HUES6 (cell line): Measurements from ENCODE around the gene SMURF1.

ENCODE experiments used
- H3K27ac ChIP-seq: 2 replicates; pipeline ENCODE4 v1.7.0; 2013; ENCODE audit warnings: low read depth, mild to moderate bottlenecking, low read length, inconsistent platforms
- H3K27me3 ChIP-seq: 2 replicates; pipeline ENCODE4 v1.6.1; 2013; ENCODE audit warnings: low read length; ENCODE audit not compliant: control insufficient read depth, insufficient read depth
- H3K36me3 ChIP-seq: 2 replicates; pipeline ENCODE4 v1.6.1; 2013; ENCODE audit warnings: low read length; ENCODE audit not compliant: control insufficient read depth, insufficient read depth
- H3K4me1 ChIP-seq: 2 replicates; pipeline ENCODE4 v1.6.1; 2013; ENCODE audit warnings: low read length; ENCODE audit not compliant: control insufficient read depth, insufficient read depth
- H3K4me3 ChIP-seq: 2 replicates; pipeline ENCODE4 v1.5.1; 2013; ENCODE audit warnings: low read depth, low read length
- H3K9ac ChIP-seq: one replicate; pipeline ENCODE4 v1.6.1; 2013; ENCODE audit warnings: mild to moderate bottlenecking, low read length
- H3K9me3 ChIP-seq: 2 replicates; pipeline ENCODE4 v1.6.1; 2013; ENCODE audit warnings: low read depth, low read length; ENCODE audit not compliant: control insufficient read depth, insufficient read depth

SMURF1 gene

GRCh38 chr7:99002148-99002826 is 141.6 kb downstream of the SMURF1 start:
- H3K4me3 ChIP-seq: no peak overlapping the region
- peaks cover 90% of the 10 kb centered on the region for H3K36me3 ChIP-seq
- H3K9ac ChIP-seq: no peak overlapping the region
- no peaks in the 10 kb centered on the region for H3K4me1 ChIP-seq
- no peak overlapping the region for H3K27ac ChIP-seq
- H3K9me3 ChIP-seq: no peaks in the 10 kb centered on the region
- H3K27me3 ChIP-seq: no peaks in the 10 kb centered on the region

DNA sequence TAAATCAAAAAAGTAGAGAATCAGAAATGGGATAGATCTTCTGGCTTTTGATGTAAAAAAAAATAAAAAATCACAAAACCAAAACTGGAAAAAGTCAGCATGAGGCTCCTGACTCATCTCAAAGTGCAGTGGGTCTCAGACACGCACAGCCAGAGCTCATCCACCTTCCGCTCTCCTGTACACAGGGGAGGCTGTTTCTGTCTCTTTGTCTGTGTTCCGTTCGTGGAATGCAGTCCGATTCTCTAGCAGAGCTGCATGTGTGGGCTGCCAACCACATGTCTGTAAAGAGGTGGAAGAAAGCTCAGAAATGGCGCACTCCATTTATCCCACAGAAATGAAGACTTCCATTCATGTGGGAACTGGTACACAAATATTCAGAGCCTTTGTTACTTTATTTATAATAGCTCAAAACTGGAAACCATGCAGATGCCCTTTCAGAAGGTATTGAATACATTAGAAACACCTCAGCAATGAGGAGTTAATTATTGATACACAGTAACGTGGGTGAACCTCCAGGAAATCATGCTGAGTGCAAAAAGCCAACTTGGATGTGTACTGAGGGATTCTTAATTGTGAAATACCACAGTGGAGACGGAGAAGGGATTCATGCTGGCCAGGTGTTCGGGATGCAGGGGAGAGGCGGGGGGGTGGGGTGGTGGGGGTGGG is 142.3 kb downstream of the SMURF1 start:
- Histone ChIP-seq H3K9ac (no peak overlapping the region), H3K4me3 (no peak overlapping the region), H3K9me3 (no peaks in the 10 kb centered on the region), H3K4me1 (no peaks in the 10 kb centered on the region), H3K36me3 (peaks cover 88% of the 10 kb centered on the region), H3K27ac (no peak overlapping the region), H3K27me3 (no peaks in the 10 kb centered on the region)

GRCh38 chr7:99000904-99001465 is 142.9 kb downstream of the SMURF1 start:
- H3K4me3 ChIP-seq: no peak overlapping the region
- no peak overlapping the region for H3K9ac ChIP-seq
- no peaks in the 10 kb centered on the region for H3K9me3 ChIP-seq
- no peaks in the 10 kb centered on the region for H3K4me1 ChIP-seq
- H3K27me3 ChIP-seq: no peaks in the 10 kb centered on the region
- H3K36me3 ChIP-seq: peaks cover 88% of the 10 kb centered on the region
- H3K27ac ChIP-seq: no peak overlapping the region

DNA sequence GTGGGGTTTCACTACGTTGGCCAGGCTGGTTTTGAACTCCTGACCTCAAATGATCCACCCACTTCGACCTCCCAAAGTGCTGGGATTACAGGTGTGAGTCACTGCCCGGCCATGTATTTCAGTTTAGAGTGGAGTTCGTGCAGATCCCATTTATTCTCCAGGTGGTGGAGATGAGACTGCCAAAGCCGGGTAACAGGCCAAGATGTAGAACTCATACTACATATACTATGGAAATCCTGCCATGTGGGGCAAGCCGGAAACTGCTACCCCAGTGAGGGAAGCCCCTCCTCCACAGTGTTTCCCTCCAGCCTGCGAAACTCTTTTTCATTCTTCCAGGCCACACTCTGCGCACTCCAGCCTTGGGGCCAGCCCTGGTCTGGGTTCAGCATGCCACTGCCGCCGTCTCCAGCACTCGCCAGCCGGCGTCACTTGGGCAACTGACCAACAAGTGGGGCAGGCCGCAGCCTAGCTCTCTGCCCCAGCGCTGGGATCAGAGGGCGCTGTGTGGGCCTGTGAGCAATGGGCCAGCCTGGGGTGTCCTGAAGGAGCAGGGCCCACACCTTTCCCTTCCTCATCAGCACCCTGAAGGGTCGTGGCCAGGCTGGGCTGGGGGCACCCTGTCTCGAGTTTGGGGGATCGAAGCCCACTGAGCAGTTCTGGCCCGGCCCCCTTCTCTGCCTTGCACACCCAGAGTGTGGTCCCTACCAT is 143.6 kb downstream of the SMURF1 start:
- H3K36me3 ChIP-seq: peaks cover 88% of the 10 kb centered on the region
- H3K27me3 ChIP-seq: no peaks in the 10 kb centered on the region
- H3K9ac ChIP-seq: no peak overlapping the region
- H3K9me3 ChIP-seq: no peaks in the 10 kb centered on the region
- H3K4me1 ChIP-seq: no peaks in the 10 kb centered on the region
- H3K4me3 ChIP-seq: no peak overlapping the region
- H3K27ac ChIP-seq: no peak overlapping the region

DNA sequence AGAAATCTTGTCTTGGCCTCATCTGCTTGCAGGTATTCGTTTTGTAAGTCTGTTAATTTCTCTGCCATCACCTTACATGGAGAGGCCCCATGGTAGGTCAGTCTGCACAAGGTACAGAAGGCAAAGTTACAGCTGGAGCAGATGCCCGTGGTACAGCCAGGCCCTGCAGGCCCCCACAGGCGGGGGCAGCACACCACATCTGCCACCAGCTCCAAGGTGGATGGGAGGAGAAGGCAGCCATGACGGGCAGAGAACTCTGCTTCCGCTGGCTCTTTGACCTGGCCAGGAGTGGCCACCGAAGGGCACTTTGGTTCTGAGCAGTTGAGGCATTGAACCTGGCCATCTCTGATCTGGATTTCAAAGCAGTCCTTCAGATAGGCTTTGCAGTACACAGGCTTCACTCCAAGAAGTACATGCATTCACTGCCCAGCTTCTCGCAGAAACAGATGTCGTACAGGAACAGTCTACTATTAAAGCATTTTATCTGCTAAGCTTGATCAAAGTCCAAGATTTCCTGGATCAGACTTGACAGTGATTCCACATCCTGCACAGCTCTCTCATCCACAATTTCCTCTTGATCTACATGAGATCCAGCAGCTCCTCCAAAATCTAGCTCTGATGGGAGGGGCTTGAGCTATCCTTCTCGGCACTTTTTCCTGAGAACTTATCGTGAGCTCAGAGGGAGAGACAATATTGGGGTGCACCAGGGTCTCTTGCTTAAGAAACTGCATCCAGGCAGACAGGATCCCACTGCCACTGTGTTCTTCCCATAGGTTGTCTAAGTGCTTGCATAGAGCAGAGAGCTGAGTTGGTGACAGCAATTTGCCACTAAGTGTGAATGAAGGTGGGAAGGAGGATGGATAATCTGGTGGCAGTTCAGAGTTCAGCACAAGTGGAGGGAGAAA is 144.8 kb downstream of the SMURF1 start:
- Histone ChIP-seq H3K36me3 (peaks cover 88% of the 10 kb centered on the region), H3K27ac (no peak overlapping the region), H3K4me1 (no peaks in the 10 kb centered on the region), H3K4me3 (no peak overlapping the region), H3K9me3 (no peaks in the 10 kb centered on the region), H3K9ac (no peak overlapping the region), H3K27me3 (no peaks in the 10 kb centered on the region)

GRCh38 chr7:98997846-98998245 is 146.1 kb downstream of the SMURF1 start:
- Histone ChIP-seq H3K4me1 (no peaks in the 10 kb centered on the region), H3K4me3 (no peak overlapping the region), H3K9me3 (no peaks in the 10 kb centered on the region), H3K27ac (no peak overlapping the region), H3K36me3 (peaks cover 89% of the 10 kb centered on the region), H3K9ac (no peak overlapping the region), H3K27me3 (no peaks in the 10 kb centered on the region)

DNA sequence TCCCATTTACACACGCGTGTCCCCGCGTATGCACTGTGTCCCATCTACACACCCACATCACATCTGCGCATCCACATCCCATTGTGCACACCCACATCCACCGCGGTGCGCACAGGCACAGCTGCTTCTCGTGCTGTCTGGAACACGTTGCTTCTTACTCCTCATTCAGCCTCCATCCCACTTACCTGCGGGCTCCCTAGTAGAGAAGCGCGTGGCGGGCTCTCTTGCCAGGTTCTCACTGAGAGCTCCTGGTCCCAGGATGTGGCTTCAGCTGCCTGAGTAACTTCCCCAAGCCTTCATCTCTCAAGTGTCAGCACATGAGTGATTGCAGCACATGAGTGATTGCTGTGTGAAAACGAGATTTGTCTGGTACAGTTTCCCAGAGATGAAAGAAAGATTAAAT is 147.8 kb downstream of the SMURF1 start:
- Histone ChIP-seq H3K9me3 (no peaks in the 10 kb centered on the region), H3K9ac (no peak overlapping the region), H3K27ac (no peak overlapping the region), H3K4me3 (no peak overlapping the region), H3K4me1 (no peaks in the 10 kb centered on the region), H3K27me3 (no peaks in the 10 kb centered on the region), H3K36me3 (peaks cover 90% of the 10 kb centered on the region)

DNA sequence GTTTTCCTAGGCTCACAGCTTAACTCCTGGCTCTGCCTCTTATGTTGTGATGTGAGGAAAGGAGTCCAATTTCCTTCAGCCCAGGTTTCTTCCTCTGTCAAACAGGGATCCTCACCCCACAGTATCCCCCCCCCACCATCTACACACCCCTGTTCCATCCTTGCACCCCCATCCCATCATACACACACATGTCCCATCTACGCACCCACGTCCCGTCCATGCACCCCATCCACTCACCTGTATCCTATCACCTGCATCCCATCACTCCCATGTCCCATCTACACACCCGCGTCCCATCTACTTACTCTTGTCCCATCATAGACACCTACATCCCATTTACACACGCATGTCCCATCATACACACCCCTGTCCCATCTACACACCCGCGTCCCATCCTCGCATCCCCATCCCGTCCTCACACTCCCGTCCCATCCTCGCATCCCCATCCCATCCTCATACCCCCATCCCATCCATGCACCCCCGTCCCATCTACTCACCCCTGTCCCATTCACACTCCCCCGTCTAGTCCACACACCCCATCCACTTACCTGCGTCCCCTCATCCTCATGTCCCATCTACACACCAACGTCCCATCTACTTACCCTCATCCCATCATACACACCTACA is 148.3 kb downstream of the SMURF1 start:
- Histone ChIP-seq H3K27ac (no peak overlapping the region), H3K4me1 (no peaks in the 10 kb centered on the region), H3K36me3 (peaks cover 90% of the 10 kb centered on the region)

GRCh38 chr7:98995111-98995510 is 148.8 kb downstream of the SMURF1 start:
- H3K27me3 ChIP-seq: no peaks in the 10 kb centered on the region
- H3K9ac ChIP-seq: no peak overlapping the region
- H3K36me3 ChIP-seq: peaks cover 90% of the 10 kb centered on the region
- H3K27ac ChIP-seq: no peak overlapping the region
- no peaks in the 10 kb centered on the region for H3K9me3 ChIP-seq
- H3K4me1 ChIP-seq: no peaks in the 10 kb centered on the region
- no peak overlapping the region for H3K4me3 ChIP-seq

More for the DNA sequence above, 148.3 kb downstream of the SMURF1 start:
- no peaks in the 10 kb centered on the region for H3K27me3 ChIP-seq
- H3K4me3 ChIP-seq: no peak overlapping the region
- no peaks in the 10 kb centered on the region for H3K9me3 ChIP-seq
- no peak overlapping the region for H3K9ac ChIP-seq
